GM12875 (cell line): Measurements from ENCODE around the gene ITGAD.

Experiments
- H3K4me3 ChIP-seq: one replicate; pipeline ENCODE4 v1.5.1; 2011; ENCODE audit warnings: low read depth, low read length, control low read depth
- TF ChIP-seq, protein P1 (sequence below): IDR thresholded peaks from 2 replicates; pipeline ENCODE4 v1.5.1; 2011; ENCODE audit warnings: low read depth, mild to moderate bottlenecking, control low read depth, inconsistent platforms, low read length, moderate library complexity, borderline replicate concordance; ENCODE audit not compliant: insufficient read depth

The ITGAD gene

DNA sequence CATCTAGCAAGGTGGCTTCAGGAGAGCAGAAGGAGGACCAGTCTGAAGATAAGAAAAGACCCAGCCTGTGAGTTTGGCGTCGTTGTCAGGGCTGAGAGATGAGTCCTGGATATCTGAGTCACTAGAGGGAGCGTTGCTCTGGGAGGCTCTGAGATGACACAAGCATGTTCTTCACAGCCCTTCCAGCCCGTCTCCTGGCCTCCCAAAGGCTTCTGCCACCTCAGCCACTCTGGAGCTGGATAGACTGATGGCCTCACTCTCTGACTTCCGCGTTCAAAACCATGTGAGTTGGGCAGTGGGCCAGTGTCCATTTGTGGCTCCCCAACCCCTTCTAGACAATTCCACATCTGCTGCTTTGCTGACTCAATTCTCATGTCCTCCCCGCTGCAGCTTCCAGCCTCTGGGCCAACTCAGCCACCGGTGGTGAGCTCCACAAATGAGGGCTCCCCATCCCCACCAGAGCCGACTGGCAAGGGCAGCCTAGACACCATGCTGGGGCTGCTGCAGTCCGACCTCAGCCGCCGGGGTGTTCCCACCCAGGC, 81.1 kb downstream of the ITGAD start:
- no peak overlapping the region for H3K4me3 ChIP-seq
- TF ChIP-seq, protein P1, sequence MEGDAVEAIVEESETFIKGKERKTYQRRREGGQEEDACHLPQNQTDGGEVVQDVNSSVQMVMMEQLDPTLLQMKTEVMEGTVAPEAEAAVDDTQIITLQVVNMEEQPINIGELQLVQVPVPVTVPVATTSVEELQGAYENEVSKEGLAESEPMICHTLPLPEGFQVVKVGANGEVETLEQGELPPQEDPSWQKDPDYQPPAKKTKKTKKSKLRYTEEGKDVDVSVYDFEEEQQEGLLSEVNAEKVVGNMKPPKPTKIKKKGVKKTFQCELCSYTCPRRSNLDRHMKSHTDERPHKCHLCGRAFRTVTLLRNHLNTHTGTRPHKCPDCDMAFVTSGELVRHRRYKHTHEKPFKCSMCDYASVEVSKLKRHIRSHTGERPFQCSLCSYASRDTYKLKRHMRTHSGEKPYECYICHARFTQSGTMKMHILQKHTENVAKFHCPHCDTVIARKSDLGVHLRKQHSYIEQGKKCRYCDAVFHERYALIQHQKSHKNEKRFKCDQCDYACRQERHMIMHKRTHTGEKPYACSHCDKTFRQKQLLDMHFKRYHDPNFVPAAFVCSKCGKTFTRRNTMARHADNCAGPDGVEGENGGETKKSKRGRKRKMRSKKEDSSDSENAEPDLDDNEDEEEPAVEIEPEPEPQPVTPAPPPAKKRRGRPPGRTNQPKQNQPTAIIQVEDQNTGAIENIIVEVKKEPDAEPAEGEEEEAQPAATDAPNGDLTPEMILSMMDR, result no peak

DNA sequence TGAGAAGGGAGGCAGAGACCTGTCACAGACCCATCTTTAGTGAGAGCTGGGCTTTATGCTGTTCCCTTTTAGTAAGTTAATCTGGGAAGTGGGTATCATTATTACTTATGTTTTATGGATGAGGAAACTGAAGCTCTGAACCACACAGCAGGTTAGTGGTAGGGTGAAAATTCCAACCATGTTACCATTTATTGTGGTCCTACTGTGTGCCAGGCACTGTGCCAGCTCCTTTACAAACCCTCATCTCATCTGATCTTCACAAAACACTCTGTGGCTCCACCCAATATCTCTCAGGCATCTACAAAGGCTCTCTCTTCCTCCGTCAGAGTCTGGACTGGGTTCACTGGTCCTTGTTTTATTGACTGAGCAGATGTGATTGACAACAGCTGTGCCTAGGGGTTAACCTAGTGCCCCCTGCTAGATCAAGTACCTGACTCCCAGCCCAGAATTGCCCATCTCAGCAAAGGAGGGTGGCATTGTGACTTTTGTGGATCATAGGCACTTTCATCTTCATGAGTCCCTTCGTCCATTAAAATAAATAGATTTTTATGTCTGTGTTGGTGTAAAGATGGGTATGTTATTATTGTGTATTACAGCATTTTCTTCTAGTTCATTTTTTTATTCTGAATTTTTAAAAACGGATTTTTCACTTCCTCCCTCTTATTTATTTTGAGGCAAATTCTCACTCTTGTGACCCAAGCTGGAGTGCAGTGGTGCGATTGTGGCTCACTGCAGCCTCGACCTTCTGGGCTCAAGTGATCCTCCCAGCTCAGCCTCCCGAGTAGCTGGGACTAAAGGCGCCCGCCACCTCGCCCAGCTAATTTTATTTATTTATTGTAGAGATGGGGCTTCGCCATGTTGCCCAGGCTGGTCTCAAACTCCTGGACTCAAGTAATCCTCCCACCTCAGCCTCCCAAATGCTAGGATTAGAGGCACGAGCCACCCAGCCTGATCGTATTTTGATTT, 81.9 kb downstream of the ITGAD start:
- TF ChIP-seq, protein P1, result no peak
- no peak overlapping the region for H3K4me3 ChIP-seq

DNA sequence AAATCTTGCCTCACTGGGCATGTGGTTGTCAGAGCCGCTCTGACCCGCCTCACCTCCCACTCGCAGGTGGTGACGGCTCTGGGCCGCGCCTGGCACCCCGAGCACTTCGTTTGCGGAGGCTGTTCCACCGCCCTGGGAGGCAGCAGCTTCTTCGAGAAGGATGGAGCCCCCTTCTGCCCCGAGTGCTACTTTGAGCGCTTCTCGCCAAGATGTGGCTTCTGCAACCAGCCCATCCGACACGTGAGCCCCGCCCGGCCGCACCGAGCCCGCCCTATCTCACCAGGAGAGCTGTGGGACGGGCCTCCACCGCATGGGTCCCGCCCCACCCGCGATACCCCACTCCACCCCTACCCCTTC, 82.8 kb downstream of the ITGAD start:
- TF ChIP-seq, protein P1, result no peak
- H3K4me3 ChIP-seq, result no peak overlapping the region
